H1 (cell line): ENCODE results near the gene PLEKHG5. TPM values are rescaled to one million over a fixed set of nuclear protein-coding genes. Genes with fewer than 3 reads are reported as not detected.

Source experiments
- CBX5 ChIP-seq: fragments of 300-800, 300-1000 bp; sonication (generic); IDR thresholded peaks from 2 replicates; pipeline ENCODE4 v1.7.1; 2016; ENCODE audit warnings: antibody characterized with exemption, low read length, low read depth
- CHD2 ChIP-seq: IDR thresholded peaks from 2 replicates; pipeline ENCODE4 v1.6.1; 2012; ENCODE audit warnings: low read length, improper control_type of control experiment
- CTBP2 ChIP-seq: IDR thresholded peaks from 2 replicates; pipeline ENCODE4 v1.7.0; 2011; ENCODE audit warnings: borderline replicate concordance, mild to moderate bottlenecking, moderate library complexity, mixed read lengths, low read length; ENCODE audit not compliant: insufficient read depth, insufficient read length
- EP300 ChIP-seq, 2 experiments: IDR thresholded peaks; 1 replicate in 1 of 2; 2 replicates in 1 of 2; pipeline ENCODE4 v1.6.1; 2011 to 2012; ENCODE audit warnings: low read depth in 2 of 2, low read length in 2 of 2, mild to moderate bottlenecking in 2 of 2, borderline replicate concordance in 1 of 2, inconsistent platforms in 1 of 2, moderate library complexity in 1 of 2
- GABPA ChIP-seq: IDR thresholded peaks from 2 replicates; pipeline ENCODE4 v1.6.1; 2011; ENCODE audit warnings: mild to moderate bottlenecking, low read length, moderate library complexity, borderline replicate concordance; ENCODE audit not compliant: insufficient read depth
- GTF2F1 ChIP-seq: IDR thresholded peaks from 2 replicates; pipeline ENCODE4 v1.6.1; 2012; ENCODE audit warnings: low read depth, low read length, improper control_type of control experiment, borderline replicate concordance
- JUN ChIP-seq: IDR thresholded peaks from 2 replicates; pipeline ENCODE4 v1.6.1; 2011; ENCODE audit warnings: low read depth, mild to moderate bottlenecking, improper control_type of control experiment, low read length
- KDM1A ChIP-seq: fragments of 200-600, 300-600 bp; sonication (generic); IDR thresholded peaks from 2 replicates; pipeline ENCODE4 v1.7.1; 2016; ENCODE audit warnings: mild to moderate bottlenecking, low read length, borderline replicate concordance
- KDM5A ChIP-seq: fragments of 200-600 bp; IDR thresholded peaks from 2 replicates; pipeline ENCODE4 v1.7.1; 2012; ENCODE audit warnings: mild to moderate bottlenecking, low read length, inconsistent platforms, mixed read lengths
- PHF8 ChIP-seq: fragments of 200-600 bp; sonication (generic); conservative IDR thresholded peaks from 2 replicates; pipeline ENCODE4 v1.7.1; 2012; ENCODE audit warnings: low read depth, mild to moderate bottlenecking, inconsistent platforms, low read length, moderate library complexity
- POU5F1 ChIP-seq: IDR thresholded peaks from 2 replicates; pipeline ENCODE4 v1.6.1; 2011; ENCODE audit warnings: low read depth, mild to moderate bottlenecking, low read length, moderate library complexity
- RAD21 ChIP-seq, 2 experiments: IDR thresholded peaks in 1 of 2; conservative IDR thresholded peaks in 1 of 2; 2 replicates each; pipeline ENCODE4 v1.6.1; 2011; ENCODE audit warnings: low read depth in 2 of 2, low read length in 2 of 2, improper control_type of control experiment in 1 of 2, inconsistent platforms in 1 of 2, mild to moderate bottlenecking in 1 of 2, moderate library complexity in 1 of 2
- SP4 ChIP-seq: IDR thresholded peaks from 2 replicates; pipeline ENCODE4 v1.6.1; 2012; ENCODE audit warnings: low read length, inconsistent platforms
- TCF12 ChIP-seq: IDR thresholded peaks from 2 replicates; pipeline ENCODE4 v1.6.1; 2011; ENCODE audit warnings: low read depth, mild to moderate bottlenecking, low read length
- TEAD4 ChIP-seq: IDR thresholded peaks from 2 replicates; pipeline ENCODE4 v1.6.1; 2012; ENCODE audit warnings: low read depth, low read length, inconsistent platforms, mixed read lengths
- USF2 ChIP-seq: IDR thresholded peaks from 2 replicates; pipeline ENCODE4 v1.6.1; 2011; ENCODE audit warnings: low read length, improper control_type of control experiment
- ZNF274 ChIP-seq: IDR thresholded peaks from 2 replicates; pipeline ENCODE4 v1.7.0; 2012; ENCODE audit warnings: low read length, borderline replicate concordance; ENCODE audit errors: extremely low read depth
- polyA plus RNA-seq, 7 experiments: library from polyadenylated mRNA; depleted of rRNA in 3 of 7; stranded (reverse) in 5 of 7; unstranded in 2 of 7; fragments of >200 nt in 5 of 7; fragments of 200-250 nt in 2 of 7; gene quantifications; 1 replicate in 5 of 7; 2 replicates in 1 of 7; 4 replicates in 1 of 7; pipeline versions ENCODE4 v1.2.1 to v1.2.3, GENCODE V29; 2011 to 2013; ENCODE audit warnings: missing spikeins in 2 of 7, mixed read lengths in 2 of 7
- total RNA-seq: library from RNA; stranded (reverse); fragmentation: NEBNext Ultra II Directional; extraction: Animal tissue kit (Norgen Biotek cat#: 25700); gene quantifications from 2 replicates; pipeline ENCODE4 v1.2.1, GENCODE V29; 2021
- TF ChIP-seq, protein P1 (sequence below): IDR thresholded peaks from 2 replicates; pipeline ENCODE4 v1.6.1; 2012; ENCODE audit warnings: low read length, inconsistent platforms
- TF ChIP-seq, protein P2 (sequence below): IDR thresholded peaks from 2 replicates; pipeline ENCODE4 v1.6.1; 2012; ENCODE audit warnings: inconsistent platforms

The PLEKHG5 gene
- total and polyA plus RNA-seq, 2 of the 8 experiments (the other 6 are each of a cell fraction or from before 2014, with no cell fraction given) = 10.4 to 13.8 TPM

- TF ChIP-seq RAD21 (IDR thresholded peaks at IDR 0.05 in 1 of 2, conservative IDR thresholded peaks at IDR 0.05 in 1 of 2; ENCODE audit: low read depth in 2 of 2, low read length in 2 of 2) = peak in 1 of 2 experiments; percentile 1; a peak in 1 of 4 replicates
- TF ChIP-seq KDM1A = no peak
- peak; percentile 29 for TF ChIP-seq CTBP2
- TF ChIP-seq PHF8 = peak; percentile 34
- no peak for TF ChIP-seq ZNF274
- TF ChIP-seq POU5F1 = no peak
- TF ChIP-seq TEAD4 = no peak
- TF ChIP-seq CHD2 = no peak
- TF ChIP-seq CBX5 = no peak
- TF ChIP-seq, protein P1, sequence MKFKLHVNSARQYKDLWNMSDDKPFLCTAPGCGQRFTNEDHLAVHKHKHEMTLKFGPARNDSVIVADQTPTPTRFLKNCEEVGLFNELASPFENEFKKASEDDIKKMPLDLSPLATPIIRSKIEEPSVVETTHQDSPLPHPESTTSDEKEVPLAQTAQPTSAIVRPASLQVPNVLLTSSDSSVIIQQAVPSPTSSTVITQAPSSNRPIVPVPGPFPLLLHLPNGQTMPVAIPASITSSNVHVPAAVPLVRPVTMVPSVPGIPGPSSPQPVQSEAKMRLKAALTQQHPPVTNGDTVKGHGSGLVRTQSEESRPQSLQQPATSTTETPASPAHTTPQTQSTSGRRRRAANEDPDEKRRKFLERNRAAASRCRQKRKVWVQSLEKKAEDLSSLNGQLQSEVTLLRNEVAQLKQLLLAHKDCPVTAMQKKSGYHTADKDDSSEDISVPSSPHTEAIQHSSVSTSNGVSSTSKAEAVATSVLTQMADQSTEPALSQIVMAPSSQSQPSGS = no peak
- no peak for TF ChIP-seq USF2
- TF ChIP-seq SP4 = 0 out of 2 replicates have a peak, but pooled peaks have one; percentile 20
- TF ChIP-seq, protein P2, sequence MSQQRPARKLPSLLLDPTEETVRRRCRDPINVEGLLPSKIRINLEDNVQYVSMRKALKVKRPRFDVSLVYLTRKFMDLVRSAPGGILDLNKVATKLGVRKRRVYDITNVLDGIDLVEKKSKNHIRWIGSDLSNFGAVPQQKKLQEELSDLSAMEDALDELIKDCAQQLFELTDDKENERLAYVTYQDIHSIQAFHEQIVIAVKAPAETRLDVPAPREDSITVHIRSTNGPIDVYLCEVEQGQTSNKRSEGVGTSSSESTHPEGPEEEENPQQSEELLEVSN = peak; percentile 21; the same call in 1 of the 2 replicates
- no peak for TF ChIP-seq KDM5A
- 0 out of 2 replicates have a peak, but pooled peaks have one; percentile 57 for TF ChIP-seq TCF12
- no peak for TF ChIP-seq JUN
- peak in 1 of 2 experiments; percentile 97; a peak in 1 of 3 replicates for TF ChIP-seq EP300 (IDR thresholded peaks at IDR 0.05; ENCODE audit: borderline replicate concordance in 1 of 2, low read depth in 2 of 2, low read length in 2 of 2)
- TF ChIP-seq GTF2F1 = no peak
- TF ChIP-seq GABPA = no peak
Observed at GRCh38 chr1:6490181-6491080, 1.0 kb downstream of the PLEKHG5 start (continued).
